H9 (cell line): ENCODE data around the gene IDUA. TPM values are rescaled to one million over a fixed set of nuclear protein-coding genes. Genes with fewer than 3 reads are reported as not detected.

ENCODE experiments used
- DNase-seq: peaks from one replicate; pipeline ENCODE4 v3.0.0-alpha.2; 2017
- H2AFZ ChIP-seq: one replicate; pipeline ENCODE4 v1.6.1; 2013; ENCODE audit warnings: mild to moderate bottlenecking, low read length, control low read depth, moderate library complexity
- H2AK5ac ChIP-seq: 2 replicates; pipeline ENCODE4 v1.6.1; 2013; ENCODE audit warnings: low read length, control low read depth, mixed read lengths; ENCODE audit not compliant: insufficient read length
- H2BK120ac ChIP-seq: one replicate; pipeline ENCODE4 v1.6.1; 2013; ENCODE audit warnings: low read depth, mild to moderate bottlenecking, low read length, control low read depth, inconsistent platforms; ENCODE audit not compliant: poor library complexity, severe bottlenecking
- H2BK12ac ChIP-seq: 2 replicates; pipeline ENCODE4 v1.6.1; 2013; ENCODE audit warnings: low read length, control low read depth, mixed read lengths, low read depth; ENCODE audit not compliant: insufficient read length
- H2BK15ac ChIP-seq: 2 replicates; pipeline ENCODE4 v1.6.1; 2013; ENCODE audit warnings: low read depth, low read length, control low read depth
- H2BK20ac ChIP-seq: one replicate; pipeline ENCODE4 v1.6.1; 2013; ENCODE audit warnings: low read depth, mild to moderate bottlenecking, low read length, control low read depth, inconsistent platforms; ENCODE audit not compliant: poor library complexity, severe bottlenecking
- H2BK5ac ChIP-seq: 2 replicates; pipeline ENCODE4 v1.6.1; 2013; ENCODE audit warnings: low read length, control low read depth, mixed read lengths; ENCODE audit not compliant: insufficient read length
- H3K14ac ChIP-seq: 2 replicates; pipeline ENCODE4 v1.6.1; 2013; ENCODE audit warnings: low read length, control low read depth; ENCODE audit not compliant: insufficient read depth
- H3K18ac ChIP-seq: 2 replicates; pipeline ENCODE4 v1.6.1; 2013; ENCODE audit warnings: low read depth, mild to moderate bottlenecking, mixed read lengths, low read length, control low read depth; ENCODE audit not compliant: insufficient read length
- H3K23ac ChIP-seq: 2 replicates; pipeline ENCODE4 v1.6.1; 2013; ENCODE audit warnings: low read length, control low read depth, mixed read lengths, low read depth; ENCODE audit not compliant: insufficient read length
- H3K23me2 ChIP-seq: 2 replicates; pipeline ENCODE4 v1.6.1; 2013; ENCODE audit warnings: low read depth, mild to moderate bottlenecking, mixed read lengths, low read length, control low read depth; ENCODE audit not compliant: insufficient read length, poor library complexity, severe bottlenecking
- H3K27ac ChIP-seq: 2 replicates; pipeline ENCODE4 v1.5.1; 2013; ENCODE audit warnings: low read length, control low read depth, mixed read lengths, low read depth; ENCODE audit not compliant: insufficient read length
- H3K27me3 ChIP-seq: 2 replicates; pipeline ENCODE4 v1.6.1; 2013; ENCODE audit warnings: low read length, control low read depth, inconsistent platforms; ENCODE audit not compliant: insufficient read depth
- H3K4ac ChIP-seq: 2 replicates; pipeline ENCODE4 v1.6.1; 2013; ENCODE audit warnings: low read depth, mild to moderate bottlenecking, control low read depth, inconsistent platforms, low read length, moderate library complexity
- H3K4me1 ChIP-seq: 2 replicates; pipeline ENCODE4 v1.6.1; 2013; ENCODE audit warnings: low read length, control low read depth, inconsistent platforms; ENCODE audit not compliant: insufficient read depth
- H3K4me2 ChIP-seq: 2 replicates; pipeline ENCODE4 v1.6.1; 2013; ENCODE audit warnings: low read length, control low read depth, mixed read lengths; ENCODE audit not compliant: insufficient read length, insufficient read depth
- H3K56ac ChIP-seq: 2 replicates; pipeline ENCODE4 v1.6.1; 2013; ENCODE audit warnings: low read depth, mild to moderate bottlenecking, mixed read lengths, low read length, control low read depth; ENCODE audit not compliant: insufficient read length
- H3K79me1 ChIP-seq: 2 replicates; pipeline ENCODE4 v1.6.1; 2013; ENCODE audit warnings: low read depth, mild to moderate bottlenecking, moderate library complexity, low read length, control low read depth, inconsistent platforms; ENCODE audit not compliant: insufficient read depth, poor library complexity, severe bottlenecking
- H3K79me2 ChIP-seq: 2 replicates; pipeline ENCODE4 v1.6.1; 2013; ENCODE audit warnings: low read length, control low read depth, inconsistent platforms; ENCODE audit not compliant: insufficient read depth
- H3K9ac ChIP-seq: 2 replicates; pipeline ENCODE4 v1.6.1; 2013; ENCODE audit warnings: low read length, control low read depth, mixed read lengths; ENCODE audit not compliant: insufficient read length; ENCODE audit errors: extremely low read depth
- H3K9me3 ChIP-seq: one replicate; pipeline ENCODE4 v1.6.1; 2013; ENCODE audit warnings: low read depth, low read length, inconsistent platforms; ENCODE audit not compliant: control insufficient read depth
- H3T11ph ChIP-seq: one replicate; pipeline ENCODE4 v1.6.1; 2013; ENCODE audit warnings: mild to moderate bottlenecking, low read length, control low read depth, inconsistent platforms
- H4K20me1 ChIP-seq: one replicate; pipeline ENCODE4 v1.6.1; 2013; ENCODE audit not compliant: control insufficient read depth, insufficient read length, insufficient read depth
- H4K5ac ChIP-seq: 2 replicates; pipeline ENCODE4 v1.6.1; 2013; ENCODE audit warnings: low read depth, mild to moderate bottlenecking, mixed read lengths, low read length, control low read depth; ENCODE audit not compliant: insufficient read length
- H4K8ac ChIP-seq: replicated peaks from 2 replicates; pipeline ENCODE4 v1.6.1; 2013; ENCODE audit warnings: low read length, control low read depth, mixed read lengths, low read depth; ENCODE audit not compliant: insufficient read length
- H4K91ac ChIP-seq: 2 replicates; pipeline ENCODE4 v1.6.1; 2013; ENCODE audit warnings: low read depth, mild to moderate bottlenecking, moderate library complexity, mixed read lengths, low read length, control low read depth; ENCODE audit not compliant: insufficient read length
- H3K27ac Mint-ChIP-seq, 3 experiments: 2 replicates in 2 of 3; 3 replicates in 1 of 3; pipeline ENCODE4 v1.8.0; 2020 to 2021; ENCODE audit warnings: mixed read lengths in 3 of 3, mild to moderate bottlenecking in 1 of 3, moderate library complexity in 1 of 3
- H3K27me3 Mint-ChIP-seq: 2 replicates; pipeline ENCODE4 v1.8.0; 2021; ENCODE audit warnings: low read depth, mild to moderate bottlenecking, moderate library complexity, mixed read lengths
- H3K36me3 Mint-ChIP-seq, 3 experiments: 2 replicates in 2 of 3; 3 replicates in 1 of 3; pipeline ENCODE4 v1.8.0; 2020 to 2021; ENCODE audit warnings: low read depth in 3 of 3, mixed read lengths in 3 of 3; ENCODE audit not compliant: insufficient read depth in 1 of 3
- H3K4me1 Mint-ChIP-seq, 2 experiments: 2 replicates each; pipeline ENCODE4 v1.8.0; 2020; ENCODE audit warnings: mixed read lengths in 2 of 2
- H3K4me3 Mint-ChIP-seq, 2 experiments: 2 replicates in 1 of 2; 3 replicates in 1 of 2; pipeline ENCODE4 v1.8.0; 2020 to 2021; ENCODE audit warnings: mild to moderate bottlenecking in 2 of 2, mixed read lengths in 2 of 2, moderate library complexity in 1 of 2
- H3K9me3 Mint-ChIP-seq, 2 experiments: 2 replicates in 1 of 2; 3 replicates in 1 of 2; pipeline ENCODE4 v1.8.0; 2020; ENCODE audit warnings: mild to moderate bottlenecking in 2 of 2, mixed read lengths in 2 of 2, moderate library complexity in 1 of 2
- CTCF ChIP-seq: fragments of 200-600 bp; sonication (generic); conservative IDR thresholded peaks from 3 replicates; pipeline ENCODE4 v1.8.0; 2021; ENCODE audit warnings: antibody characterized with exemption, mild to moderate bottlenecking
- WGBS: extraction: QIAGEN DNeasy Blood & Tissue Kit; methylation state at CpG from one replicate; pipeline ENCODE4 v1.1.7; 2013; ENCODE audit warnings: missing lambda C conversion rate, low lambda C conversion rate, mixed read lengths; ENCODE audit not compliant: insufficient read length; ENCODE audit errors: extremely low coverage; 5-methylcytosine and 5-hydroxymethylcytosine counted together
- total RNA-seq: library from RNA; stranded (reverse); gene quantifications from 2 replicates; pipeline ENCODE4 v1.2.1, GENCODE V29; 2021

Gene IDUA
- total RNA-seq, 1 experiment from 2014 or later: 14.5 TPM

GRCh38 chr4:999882-1000425 is 13.1 kb downstream of the IDUA start:
- Mint-ChIP-seq H3K4me3 (no peak overlapping the region), H3K27ac (no peak overlapping the region), H3K36me3 (no peaks in the 10 kb centered on the region), H3K27me3 (peaks cover 85% of the 10 kb centered on the region), H3K9me3 (peaks cover 0 to 2% of the 10 kb centered on the region in 2 experiments; a peak in 1 of 5 replicates), H3K4me1 (peaks cover 2 to 4% of the 10 kb centered on the region in 2 experiments; a peak in 2 of 4 replicates)
- Histone ChIP-seq H2BK5ac (no peak overlapping the region), H2AFZ (no peak overlapping the region), H4K8ac (no peak overlapping the region), H3K4me2 (no peak overlapping the region), H3K9me3 (no peaks in the 10 kb centered on the region), H4K5ac (no peak overlapping the region), H3K27ac (no peak overlapping the region), H3K4ac (no peak overlapping the region), H2AK5ac (no peak overlapping the region), H3K79me1 (no peaks in the 10 kb centered on the region), H3K4me1 (no peaks in the 10 kb centered on the region), H2BK12ac (no peak overlapping the region), H3K79me2 (no peaks in the 10 kb centered on the region), H3K27me3 (peaks cover 41% of the 10 kb centered on the region; the same call in 1 of the 2 replicates), H3K18ac (no peak overlapping the region), H3K23ac (no peak overlapping the region), H2BK15ac (no peak overlapping the region), H3K14ac (no peak overlapping the region), H2BK20ac (no peak overlapping the region), H3K56ac (no peak overlapping the region), H4K91ac (no peak overlapping the region), H4K20me1 (no peaks in the 10 kb centered on the region), H3K23me2 (peaks cover 11% of the 10 kb centered on the region), H3T11ph (no peak overlapping the region), H2BK120ac (no peak overlapping the region), H3K9ac (no peak overlapping the region)
- no peak for DNase-seq
- WGBS: no CpG with 5 or more reads among the region's 18 CpGs
- no peak for TF ChIP-seq CTCF
